Dermis blood vessel endothelial cell (primary cell): Measurements from ENCODE around the gene ARID1B. TPM values are rescaled to one million over a fixed set of nuclear protein-coding genes. Genes with fewer than 3 reads are reported as not detected.

Experiments used
- DNase-seq: peaks from one replicate; pipeline ENCODE4 v3.0.0; 2010
- total RNA-seq: library from RNA; depleted of rRNA; stranded (reverse); fragments of >200 nt; gene quantifications from 2 replicates; pipeline ENCODE4 v1.2.3, GENCODE V29; 2014

Gene ARID1B
- total RNA-seq, 1 donor from 2014 or later = 37.8 TPM

DNA sequence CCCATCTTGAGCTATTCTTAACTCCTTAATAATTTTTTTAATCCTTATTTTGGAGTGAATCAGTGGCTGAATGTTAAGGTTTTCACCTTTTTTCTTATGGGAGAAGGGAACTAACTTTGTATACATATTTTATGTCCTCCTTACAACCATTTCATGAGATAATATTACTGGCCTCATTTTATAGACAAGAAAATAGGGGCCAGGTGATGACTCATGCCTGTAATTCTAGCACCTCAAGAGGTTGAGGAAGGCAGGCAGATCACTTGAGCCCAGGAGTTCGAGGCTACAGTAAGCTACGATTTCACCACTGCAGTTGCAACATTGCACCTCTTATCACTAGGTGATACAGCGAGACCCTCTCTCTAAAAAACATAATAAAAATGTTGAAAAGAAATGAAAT is 417.5 kb downstream of the ARID1B start:
- DNase-seq = peak; percentile 12

DNA sequence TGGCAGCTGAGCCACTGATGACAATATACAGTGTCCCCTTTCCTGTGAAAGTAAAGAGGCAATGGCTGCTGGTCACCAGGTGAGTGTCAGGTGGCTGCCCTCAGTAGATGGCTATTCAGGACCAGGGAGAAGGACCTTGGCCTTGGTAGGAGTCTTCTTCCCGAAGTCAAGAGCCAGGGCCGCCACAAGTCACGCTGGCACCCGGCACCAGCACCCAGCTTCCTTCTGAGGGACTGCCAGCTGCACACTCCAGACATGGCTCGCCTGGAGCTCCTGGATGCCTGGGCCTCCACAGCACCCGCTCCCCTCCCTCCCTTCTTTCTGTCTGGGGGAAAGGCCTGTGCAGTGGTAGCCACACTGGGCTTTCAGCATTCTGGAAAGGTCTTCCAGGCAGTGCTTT is 419.2 kb downstream of the ARID1B start:
- DNase-seq = no peak

DNA sequence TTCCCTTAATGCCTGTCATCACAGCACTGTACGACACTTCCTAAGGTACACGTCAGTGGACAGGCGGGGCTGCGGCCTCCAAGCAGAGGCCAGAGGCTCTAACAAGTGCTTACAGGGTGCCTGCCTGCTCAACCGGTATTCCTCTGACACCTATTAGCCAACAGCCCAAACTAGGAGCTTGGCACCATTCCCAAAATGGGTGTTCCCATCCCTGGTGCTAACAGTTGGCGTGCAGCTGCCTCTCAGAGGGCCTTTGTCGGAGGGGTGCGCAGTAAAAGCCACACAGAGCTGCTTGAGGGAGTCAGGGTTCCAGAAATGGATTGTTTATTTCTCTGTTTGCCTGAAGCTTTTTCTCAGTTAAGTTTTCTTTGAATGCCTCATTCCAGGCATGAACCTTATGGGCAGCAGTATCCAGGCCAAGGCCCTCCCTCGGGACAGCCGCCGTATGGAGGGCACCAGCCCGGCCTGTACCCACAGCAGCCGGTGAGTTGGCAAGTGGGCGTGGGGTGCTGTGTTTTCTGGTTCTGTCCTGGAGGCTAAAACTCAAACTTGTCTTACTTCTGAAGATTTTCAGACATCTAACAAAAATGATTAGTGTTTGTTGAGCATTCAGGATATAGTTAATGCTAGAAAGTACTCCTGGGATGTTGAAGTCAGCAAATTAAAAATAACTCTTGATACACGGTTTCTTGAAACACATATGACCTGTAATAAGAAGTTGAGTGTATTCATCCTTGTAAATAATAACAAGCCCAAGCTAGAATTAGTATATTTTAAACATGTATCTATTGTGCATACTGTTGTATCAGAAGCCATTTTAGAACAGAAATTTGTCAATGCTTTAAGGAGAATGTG is 421.5 kb downstream of the ARID1B start:
- no peak for DNase-seq

DNA sequence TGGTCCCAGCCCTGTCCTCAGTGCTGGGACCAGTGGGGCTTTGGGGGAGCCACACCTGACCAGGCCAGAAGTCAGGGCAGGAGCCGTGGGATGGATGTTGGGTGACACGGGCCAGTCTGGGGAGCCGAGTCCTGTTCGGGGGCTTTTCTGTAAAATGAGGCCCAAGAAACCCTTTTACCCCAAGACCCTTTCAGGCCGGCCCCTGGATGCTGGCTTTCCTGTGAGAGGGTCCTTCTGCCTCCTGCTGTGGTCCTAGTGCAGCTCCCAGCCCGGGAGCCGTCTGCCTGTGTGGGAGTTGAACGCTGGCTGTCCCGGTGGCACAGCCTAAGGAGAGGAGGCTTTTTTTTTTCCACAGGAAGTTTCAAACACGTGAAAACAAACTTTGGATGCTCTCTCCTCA is 422.9 kb downstream of the ARID1B start:
- DNase-seq = no peak

DNA sequence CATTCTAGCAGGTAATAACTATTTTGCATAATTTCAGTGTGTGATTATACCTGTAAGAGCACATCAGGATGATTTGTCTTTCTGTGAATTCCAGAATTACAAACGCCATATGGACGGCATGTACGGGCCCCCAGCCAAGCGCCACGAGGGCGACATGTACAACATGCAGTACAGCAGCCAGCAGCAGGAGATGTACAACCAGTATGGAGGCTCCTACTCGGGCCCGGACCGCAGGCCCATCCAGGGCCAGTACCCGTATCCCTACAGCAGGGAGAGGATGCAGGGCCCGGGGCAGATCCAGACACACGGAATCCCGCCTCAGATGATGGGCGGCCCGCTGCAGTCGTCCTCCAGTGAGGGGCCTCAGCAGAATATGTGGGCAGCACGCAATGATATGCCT is 423.4 kb downstream of the ARID1B start:
- DNase-seq = no peak

DNA sequence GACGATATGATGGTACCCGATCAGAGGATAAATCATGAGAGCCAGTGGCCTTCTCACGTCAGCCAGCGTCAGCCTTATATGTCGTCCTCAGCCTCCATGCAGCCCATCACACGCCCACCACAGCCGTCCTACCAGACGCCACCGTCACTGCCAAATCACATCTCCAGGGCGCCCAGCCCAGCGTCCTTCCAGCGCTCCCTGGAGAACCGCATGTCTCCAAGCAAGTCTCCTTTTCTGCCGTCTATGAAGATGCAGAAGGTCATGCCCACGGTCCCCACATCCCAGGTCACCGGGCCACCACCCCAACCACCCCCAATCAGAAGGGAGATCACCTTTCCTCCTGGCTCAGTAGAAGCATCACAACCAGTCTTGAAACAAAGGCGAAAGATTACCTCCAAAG is 423.9 kb downstream of the ARID1B start:
- DNase-seq = no peak

DNA sequence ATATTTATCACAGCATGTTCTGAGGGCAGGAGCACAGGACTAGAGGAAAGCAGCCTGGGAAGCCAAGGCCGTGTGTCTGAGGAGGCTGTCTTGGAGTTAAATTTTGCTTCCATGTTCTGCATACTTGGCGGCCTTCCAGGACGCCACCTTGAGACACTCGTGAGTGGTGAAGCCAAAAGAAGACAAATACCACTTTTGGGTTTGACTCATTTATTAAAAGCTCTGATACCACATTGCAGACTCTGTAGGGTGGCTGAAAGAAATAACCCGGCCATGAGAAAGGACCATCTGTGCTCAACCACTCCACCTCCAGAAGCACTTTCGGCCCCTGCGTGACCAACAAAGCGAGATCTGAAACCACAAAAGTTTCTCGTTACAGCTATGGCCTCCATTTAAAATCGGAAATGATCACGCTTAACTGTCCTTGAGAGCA is 426.1 kb downstream of the ARID1B start:
- no peak for DNase-seq

DNA sequence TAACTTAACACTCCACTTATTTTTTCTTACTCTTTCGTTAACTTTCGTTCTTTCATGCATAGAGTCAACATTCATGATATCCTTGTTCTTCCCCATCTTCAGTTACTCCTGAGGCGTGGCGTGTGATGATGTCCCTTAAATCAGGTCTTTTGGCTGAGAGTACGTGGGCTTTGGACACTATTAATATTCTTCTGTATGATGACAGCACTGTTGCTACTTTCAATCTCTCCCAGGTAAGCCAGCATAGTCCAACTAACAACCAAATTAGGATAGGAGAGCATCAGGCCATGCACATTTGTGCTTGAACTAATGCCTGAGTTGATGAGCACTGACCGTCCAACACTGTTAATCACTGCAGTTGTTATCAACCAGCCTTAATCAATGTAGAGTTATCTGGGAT is 426.6 kb downstream of the ARID1B start:
- no peak for DNase-seq

DNA sequence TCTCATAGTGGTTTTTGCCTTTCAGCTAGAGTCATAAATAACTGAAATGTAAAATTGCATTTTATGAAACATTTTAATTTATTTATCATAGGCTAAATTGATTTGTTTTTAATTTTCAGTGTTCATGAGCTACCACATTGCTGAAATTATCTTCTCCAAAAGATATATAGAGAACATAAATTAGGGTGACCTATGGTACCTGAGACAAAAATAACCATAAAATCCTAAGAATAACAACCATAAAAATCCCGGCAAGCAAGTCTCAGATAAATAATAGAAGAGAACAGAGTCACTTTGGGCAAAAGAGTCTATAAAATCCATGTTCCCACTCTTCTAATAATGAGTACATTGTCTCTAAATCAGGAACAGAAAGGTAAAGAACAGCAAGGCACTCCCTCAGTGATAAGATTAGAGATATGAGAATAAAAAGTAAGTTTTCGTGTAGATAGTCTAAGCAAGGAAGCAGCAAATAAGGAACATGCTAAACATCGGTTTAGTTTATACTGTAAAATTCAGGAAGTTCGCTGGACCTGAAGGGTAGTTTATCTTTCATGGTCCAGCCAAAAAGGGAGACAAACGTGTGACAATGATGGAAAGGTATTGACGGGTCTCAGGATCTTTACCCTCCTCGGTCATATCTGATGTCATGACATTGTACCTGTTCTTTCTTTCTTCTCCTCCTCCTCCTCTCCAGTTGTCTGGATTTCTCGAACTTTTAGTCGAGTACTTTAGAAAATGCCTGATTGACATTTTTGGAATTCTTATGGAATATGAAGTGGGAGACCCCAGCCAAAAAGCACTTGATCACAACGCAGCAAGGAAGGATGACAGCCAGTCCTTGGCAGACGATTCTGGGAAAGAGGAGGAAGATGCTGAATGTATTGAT is 428.5 kb downstream of the ARID1B start:
- DNase-seq = no peak

DNA sequence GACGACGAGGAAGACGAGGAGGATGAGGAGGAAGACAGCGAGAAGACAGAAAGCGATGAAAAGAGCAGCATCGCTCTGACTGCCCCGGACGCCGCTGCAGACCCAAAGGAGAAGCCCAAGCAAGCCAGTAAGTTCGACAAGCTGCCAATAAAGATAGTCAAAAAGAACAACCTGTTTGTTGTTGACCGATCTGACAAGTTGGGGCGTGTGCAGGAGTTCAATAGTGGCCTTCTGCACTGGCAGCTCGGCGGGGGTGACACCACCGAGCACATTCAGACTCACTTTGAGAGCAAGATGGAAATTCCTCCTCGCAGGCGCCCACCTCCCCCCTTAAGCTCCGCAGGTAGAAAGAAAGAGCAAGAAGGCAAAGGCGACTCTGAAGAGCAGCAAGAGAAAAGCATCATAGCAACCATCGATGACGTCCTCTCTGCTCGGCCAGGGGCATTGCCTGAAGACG is 429.2 kb downstream of the ARID1B start:
- no peak for DNase-seq

DNA sequence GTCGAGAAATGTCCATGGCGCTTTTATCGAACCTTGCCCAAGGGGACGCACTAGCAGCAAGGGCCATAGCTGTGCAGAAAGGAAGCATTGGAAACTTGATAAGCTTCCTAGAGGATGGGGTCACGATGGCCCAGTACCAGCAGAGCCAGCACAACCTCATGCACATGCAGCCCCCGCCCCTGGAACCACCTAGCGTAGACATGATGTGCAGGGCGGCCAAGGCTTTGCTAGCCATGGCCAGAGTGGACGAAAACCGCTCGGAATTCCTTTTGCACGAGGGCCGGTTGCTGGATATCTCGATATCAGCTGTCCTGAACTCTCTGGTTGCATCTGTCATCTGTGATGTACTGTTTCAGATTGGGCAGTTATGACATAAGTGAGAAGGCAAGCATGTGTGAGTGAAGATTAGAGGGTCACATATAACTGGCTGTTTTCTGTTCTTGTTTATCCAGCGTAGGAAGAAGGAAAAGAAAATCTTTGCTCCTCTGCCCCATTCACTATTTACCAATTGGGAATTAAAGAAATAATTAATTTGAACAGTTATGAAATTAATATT is 430.4 kb downstream of the ARID1B start:
- no peak for DNase-seq

DNA sequence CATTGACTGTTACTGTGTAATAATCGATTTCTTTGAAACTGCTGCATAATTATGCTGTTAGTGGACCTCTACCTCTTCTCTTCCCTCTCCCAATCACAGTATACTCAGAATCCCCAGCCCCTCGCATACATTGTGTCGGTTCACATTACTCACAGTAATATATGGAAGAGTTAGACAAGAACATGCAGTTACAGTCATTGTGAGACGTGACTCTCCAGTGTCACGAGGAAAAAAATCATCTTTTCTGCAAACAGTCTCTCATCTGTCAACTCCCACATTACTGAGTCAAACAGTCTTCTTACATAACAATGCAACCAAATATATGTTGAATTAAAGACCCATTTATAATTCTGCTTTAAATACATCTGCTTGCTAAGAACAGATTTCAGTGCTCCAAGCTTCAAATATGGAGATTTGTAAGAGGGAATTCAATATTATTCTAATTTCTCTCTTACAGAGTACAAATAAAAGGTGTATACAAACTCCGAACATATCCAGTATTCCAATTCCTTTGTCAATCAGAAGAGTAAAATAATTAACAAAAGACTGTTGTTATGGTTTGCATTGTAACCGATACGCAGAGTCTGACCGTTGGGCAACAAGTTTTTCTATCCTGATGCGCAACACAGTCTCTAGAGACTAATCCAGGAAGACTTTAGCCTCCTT is 432.8 kb downstream of the ARID1B start:
- no peak for DNase-seq

DNA sequence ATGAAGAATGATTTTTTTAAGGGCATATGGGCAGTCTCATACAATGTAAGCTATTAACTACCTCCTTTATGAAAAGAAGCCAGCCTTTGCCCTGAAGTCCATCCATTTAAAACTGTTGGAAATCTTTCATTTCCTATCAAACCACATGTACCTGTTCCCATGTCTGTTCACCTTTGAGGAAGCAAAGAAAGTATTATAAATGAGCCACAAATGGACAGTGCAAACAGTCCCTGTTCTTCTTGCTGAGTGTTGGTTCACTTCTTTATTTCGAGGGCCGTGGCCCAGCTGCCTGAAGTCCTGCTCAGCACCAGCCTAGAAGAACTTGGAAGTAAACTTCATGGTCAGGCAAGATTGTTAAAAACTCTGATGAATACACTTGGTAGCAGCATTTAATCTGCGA is 433.8 kb downstream of the ARID1B start:
- no peak for DNase-seq

DNA sequence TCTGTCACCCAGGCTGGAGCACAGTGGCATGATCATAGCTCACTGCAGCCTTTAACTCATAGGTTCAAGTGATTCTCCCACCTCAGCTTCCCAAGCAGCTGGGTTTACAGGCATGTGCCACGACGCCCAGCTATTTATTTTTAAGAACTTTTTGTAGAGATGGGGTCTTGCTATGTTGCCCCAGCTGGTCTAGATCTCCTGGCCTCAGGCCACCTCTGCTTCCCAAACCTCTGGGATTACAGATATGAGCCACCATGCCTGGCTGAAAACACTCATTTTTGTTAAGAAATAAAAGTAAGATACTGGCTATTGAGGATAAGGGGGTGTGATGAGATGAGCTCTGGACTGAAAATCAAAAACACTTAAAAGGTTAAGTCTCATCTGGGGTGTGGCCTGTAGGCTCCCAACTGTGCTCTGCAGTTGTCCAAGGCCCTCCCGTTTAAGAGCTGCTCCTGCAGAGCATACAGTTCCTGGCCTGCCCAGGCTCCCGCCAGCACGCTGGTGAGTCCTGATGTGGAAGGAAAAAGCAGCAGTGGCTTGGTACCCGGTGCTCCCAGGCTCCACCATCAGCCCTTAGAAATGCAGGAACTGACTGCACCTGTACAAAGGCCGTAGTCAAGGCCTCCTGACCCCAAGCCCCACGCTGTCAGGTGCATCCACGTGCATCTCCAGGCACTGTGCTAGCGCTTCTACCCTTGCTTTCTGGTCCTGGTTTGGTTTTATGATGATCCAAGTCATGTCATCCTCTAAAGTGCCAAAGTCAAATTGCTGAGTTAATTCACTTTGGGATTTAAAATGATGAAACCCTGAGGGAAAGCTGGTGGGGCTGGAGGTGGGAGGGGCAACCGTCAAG is 434.7 kb downstream of the ARID1B start:
- no peak for DNase-seq

DNA sequence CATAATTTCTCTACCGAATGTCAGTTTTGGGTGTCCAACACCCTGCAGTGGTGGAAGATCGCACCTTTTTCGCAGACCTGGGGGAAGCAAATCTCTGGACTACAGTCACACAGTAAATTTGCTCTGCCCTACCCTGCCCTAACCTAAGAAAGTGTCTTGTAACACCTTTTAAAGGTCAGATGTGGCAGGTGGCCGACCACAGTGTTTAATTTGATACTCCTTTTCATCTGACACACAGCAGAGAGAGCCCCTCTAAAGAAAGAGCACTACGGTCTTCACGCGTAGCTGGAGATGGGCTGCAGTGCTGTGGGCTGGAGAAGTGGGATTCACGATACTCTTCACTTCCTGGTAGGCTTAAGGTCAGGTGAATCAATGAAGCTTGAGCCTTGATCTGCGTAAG is 436.2 kb downstream of the ARID1B start:
- no peak for DNase-seq

DNA sequence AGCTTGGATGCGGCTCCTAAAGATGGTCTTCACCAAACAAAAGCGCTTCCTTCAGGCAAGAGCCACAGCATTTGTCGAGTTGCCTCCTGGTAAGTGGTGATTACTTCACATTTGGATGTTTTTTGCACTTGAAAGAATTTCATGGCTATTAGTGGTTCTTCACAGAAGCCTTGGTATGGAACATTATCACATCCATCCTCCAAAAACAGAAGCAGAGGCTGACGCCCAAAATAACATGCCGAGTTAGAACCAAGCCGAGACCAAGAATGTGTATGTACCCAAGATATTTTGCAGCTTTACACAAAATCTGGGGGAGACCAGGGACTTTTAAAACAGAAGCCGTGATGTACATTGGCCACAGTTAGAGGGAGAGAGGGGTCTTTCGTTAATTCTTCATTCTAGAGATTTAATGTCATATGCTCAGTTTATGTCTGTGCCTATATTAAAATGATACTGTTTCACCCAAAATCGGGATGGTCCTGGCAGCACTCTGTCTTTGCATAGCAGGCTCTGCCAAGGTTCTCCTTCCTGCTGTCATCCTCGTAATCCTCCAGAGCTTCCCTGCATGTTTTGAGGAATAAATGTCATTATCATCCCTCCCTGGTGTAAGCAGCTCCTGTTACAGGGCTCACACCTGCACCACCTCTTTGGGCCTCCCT is 436.9 kb downstream of the ARID1B start:
- DNase-seq = no peak

DNA sequence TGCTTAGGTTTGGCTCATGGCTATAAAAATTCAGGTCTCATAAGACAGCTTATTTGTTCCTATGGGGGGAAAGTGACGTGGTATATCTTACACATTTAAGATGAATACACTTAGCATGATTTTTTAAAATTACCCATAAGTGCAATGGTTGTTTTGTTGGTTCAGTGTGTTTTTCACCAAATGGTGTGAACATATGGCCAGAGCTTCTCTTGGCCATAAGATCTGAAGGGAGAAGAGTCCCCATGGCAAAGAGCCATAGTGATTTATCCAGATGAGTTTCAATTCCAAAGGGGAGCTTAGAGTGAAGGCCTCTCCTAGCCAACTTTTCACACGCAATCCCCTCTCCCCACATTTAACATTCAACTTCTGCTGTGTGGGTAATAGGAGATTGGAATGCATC is 438.5 kb downstream of the ARID1B start:
- DNase-seq = no peak

DNA sequence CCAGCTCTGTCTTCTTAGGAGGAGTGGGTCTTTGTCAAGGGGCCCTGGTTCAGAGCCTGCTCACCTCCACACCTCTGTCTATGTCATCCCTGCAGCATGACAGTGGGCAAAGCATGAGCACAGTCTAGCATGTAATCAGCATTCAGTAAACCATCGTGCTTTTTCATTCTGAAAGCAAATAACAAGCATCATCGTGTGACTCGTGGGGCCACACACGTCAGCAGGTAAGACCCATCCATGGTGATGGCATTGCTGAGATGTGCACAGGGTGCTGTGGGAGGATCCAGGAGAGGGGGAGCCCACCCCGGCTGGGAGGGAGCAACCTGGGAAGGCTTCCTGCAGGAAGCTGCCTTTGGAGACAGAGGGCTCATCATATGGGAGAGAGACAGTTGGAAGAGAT is 439.4 kb downstream of the ARID1B start:
- no peak for DNase-seq

DNA sequence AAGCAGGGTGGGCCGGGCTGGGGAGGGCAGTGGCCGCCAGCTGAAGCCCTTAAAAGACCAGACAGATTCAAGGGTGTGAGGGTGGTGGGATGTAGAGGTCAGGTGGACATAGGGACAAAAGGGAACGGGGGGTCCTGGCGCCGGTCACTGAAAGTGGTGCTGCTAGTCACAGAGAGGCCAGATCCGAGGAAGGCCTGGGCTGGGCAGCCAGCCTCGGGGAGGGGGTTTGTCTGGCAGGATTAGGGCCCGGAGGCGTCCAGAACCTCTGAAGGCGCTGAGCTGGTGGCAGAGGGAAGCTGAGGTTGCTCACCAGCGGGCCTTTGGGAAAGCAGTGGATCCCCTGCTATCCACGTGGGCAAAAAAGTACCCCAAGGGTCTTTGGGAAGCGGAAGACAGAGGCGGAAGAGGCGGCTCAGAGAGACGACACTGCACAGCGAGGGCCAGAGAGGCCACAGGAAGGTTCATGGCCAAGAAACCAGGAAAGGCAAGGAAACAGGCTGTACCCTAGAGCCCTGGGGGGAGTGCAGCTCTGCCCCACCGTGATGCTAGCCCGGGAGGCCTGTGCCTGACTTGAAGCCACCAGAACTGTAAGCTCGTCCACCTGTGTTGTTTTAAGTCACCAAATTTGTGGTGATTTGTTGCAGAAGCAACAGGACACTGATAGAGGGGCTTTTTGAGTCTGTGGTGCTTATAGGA is 440.2 kb downstream of the ARID1B start:
- no peak for DNase-seq

DNA sequence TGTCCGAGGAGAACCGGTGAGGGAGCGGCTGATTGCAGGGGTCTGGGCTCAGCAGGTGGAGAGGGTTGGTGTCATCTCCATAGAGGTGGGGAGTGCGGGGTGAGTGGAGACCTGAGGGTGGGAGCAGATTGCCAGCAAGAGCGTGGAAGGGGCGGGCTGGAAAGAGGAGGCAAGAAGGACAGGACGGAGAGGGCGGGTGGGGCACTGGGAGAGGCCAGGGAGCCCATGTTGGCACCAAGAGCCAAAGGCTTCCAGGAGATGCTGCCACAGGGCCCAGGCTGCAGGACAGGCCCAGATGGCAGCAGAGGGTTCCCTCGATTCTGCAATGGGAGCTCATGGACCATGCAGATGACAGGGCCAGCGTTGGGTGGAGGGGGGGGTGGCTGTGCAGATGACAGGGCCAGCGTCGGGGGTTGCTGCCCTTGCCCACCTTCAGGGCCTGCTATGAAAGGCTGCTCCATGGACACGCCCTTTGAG is 440.8 kb downstream of the ARID1B start:
- no peak for DNase-seq
